Tibial artery (tissue), 4 donors: Measurements from ENCODE around the gene SDK2.

Experiments used
- DNase-seq, 2 donors: peaks; one replicate each; pipeline ENCODE4 v3.0.0-alpha.2; 2019
- H3K27ac ChIP-seq, 2 donors: fragments of 200-600 bp; sonication (generic) in 1 of 2; 1 replicate in 1 of 2; 2 replicates in 1 of 2; pipeline ENCODE4 v1.5.1; 2018 to 2019; ENCODE audit warnings: mild to moderate bottlenecking in 1 of 2
- H3K27me3 ChIP-seq, 2 donors: fragments of 200-600 bp; sonication (generic) in 1 of 2; one replicate each; pipeline versions ENCODE4 v1.5.1 to v1.6.0; 2016 to 2019
- H3K36me3 ChIP-seq, 3 donors: fragments of 200-600 bp; sonication (generic) in 2 of 3; one replicate each; pipeline ENCODE4 v1.5.1; 2016 to 2019; ENCODE audit warnings: mild to moderate bottlenecking in 2 of 3
- H3K4me1 ChIP-seq, 4 donors: fragments of 200-600 bp; sonication (generic) in 2 of 4; 1 replicate in 3 of 4; 2 replicates in 1 of 4; pipeline ENCODE4 v1.5.1; 2016 to 2019
- H3K4me3 ChIP-seq, 2 donors: fragments of 200-600 bp; sonication (generic) in 1 of 2; 1 replicate in 1 of 2; 2 replicates in 1 of 2; pipeline ENCODE4 v1.5.1; 2018 to 2019; ENCODE audit warnings: mild to moderate bottlenecking in 2 of 2
- H3K9me3 ChIP-seq, 3 donors: fragments of 200-600 bp; sonication (generic) in 1 of 3; one replicate each; pipeline ENCODE4 v1.5.1; 2016 to 2019
- intact Hi-C: fragments of 100-400 bp; cut with DNase I; formaldehyde crosslinking; loops from one replicate; pipeline ENCODE4 v1.15.0; 2023; ENCODE audit warnings: low total_unique reads
- TF ChIP-seq, protein P1 (sequence below), 2 experiments: fragments of 200-600 bp in 1 of 2; fragments of 450-650 bp in 1 of 2; IDR thresholded peaks; one replicate each; pipeline ENCODE4 v1.5.1; 2017 to 2019; ENCODE audit warnings: antibody characterized with exemption in 2 of 2, mild to moderate bottlenecking in 1 of 2, moderate library complexity in 1 of 2

SDK2 gene

DNA sequence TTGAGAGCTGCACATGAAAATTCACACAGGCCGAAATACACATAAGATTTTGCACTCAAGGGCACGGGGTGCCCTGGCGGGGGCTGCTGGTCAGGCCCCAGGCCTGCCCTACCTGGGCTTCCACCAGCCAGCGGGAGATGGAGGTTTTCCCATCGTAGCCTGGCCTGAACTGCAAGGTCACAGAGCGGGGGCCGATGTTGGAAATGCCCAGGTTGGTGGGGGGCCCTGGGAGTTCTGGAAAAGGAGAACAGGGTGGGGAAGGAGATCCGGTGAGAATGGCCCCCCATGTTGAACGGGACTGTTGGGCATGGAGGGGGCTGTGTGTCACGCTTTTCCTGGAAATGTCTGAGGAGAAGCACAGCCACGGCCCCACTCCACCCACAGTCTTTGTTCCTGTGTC lies 245.2 kb downstream of the SDK2 start:
- Histone ChIP-seq H3K27me3 (no peaks in the 10 kb centered on the region), H3K4me1 (no peaks in the 10 kb centered on the region), H3K4me3 (no peak overlapping the region), H3K9me3 (no peaks in the 10 kb centered on the region), H3K27ac (no peak overlapping the region), H3K36me3 (peaks cover 0 to 4% (median 0%) of the 10 kb centered on the region in 3 donors)
- TF ChIP-seq, protein P1, sequence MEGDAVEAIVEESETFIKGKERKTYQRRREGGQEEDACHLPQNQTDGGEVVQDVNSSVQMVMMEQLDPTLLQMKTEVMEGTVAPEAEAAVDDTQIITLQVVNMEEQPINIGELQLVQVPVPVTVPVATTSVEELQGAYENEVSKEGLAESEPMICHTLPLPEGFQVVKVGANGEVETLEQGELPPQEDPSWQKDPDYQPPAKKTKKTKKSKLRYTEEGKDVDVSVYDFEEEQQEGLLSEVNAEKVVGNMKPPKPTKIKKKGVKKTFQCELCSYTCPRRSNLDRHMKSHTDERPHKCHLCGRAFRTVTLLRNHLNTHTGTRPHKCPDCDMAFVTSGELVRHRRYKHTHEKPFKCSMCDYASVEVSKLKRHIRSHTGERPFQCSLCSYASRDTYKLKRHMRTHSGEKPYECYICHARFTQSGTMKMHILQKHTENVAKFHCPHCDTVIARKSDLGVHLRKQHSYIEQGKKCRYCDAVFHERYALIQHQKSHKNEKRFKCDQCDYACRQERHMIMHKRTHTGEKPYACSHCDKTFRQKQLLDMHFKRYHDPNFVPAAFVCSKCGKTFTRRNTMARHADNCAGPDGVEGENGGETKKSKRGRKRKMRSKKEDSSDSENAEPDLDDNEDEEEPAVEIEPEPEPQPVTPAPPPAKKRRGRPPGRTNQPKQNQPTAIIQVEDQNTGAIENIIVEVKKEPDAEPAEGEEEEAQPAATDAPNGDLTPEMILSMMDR (IDR thresholded peaks at IDR 0.05), result no peak
- DNase-seq, result no peak
- intact Hi-C loops, result no loop called here

GRCh38 chr17:73397856-73398540 lies 246.2 kb downstream of the SDK2 start:
- Histone ChIP-seq H3K27ac (no peak overlapping the region), H3K36me3 (peaks cover 0 to 4% (median 0%) of the 10 kb centered on the region in 3 donors), H3K4me1 (no peaks in the 10 kb centered on the region), H3K9me3 (no peaks in the 10 kb centered on the region), H3K27me3 (no peaks in the 10 kb centered on the region), H3K4me3 (no peak overlapping the region)
- no peak for DNase-seq
- intact Hi-C loops, result no loop called here
- TF ChIP-seq, protein P1 (IDR thresholded peaks at IDR 0.05), result no peak

GRCh38 chr17:73397278-73397826 lies 246.9 kb downstream of the SDK2 start:
- no peak overlapping the region for H3K27ac ChIP-seq
- TF ChIP-seq, protein P1 (IDR thresholded peaks at IDR 0.05), result no peak
- H3K36me3 ChIP-seq, result peaks cover 0 to 4% (median 0%) of the 10 kb centered on the region in 3 donors
- no peaks in the 10 kb centered on the region for H3K27me3 ChIP-seq
- no peaks in the 10 kb centered on the region for H3K9me3 ChIP-seq
- no peak for DNase-seq
- no peak overlapping the region for H3K4me3 ChIP-seq
- no peaks in the 10 kb centered on the region for H3K4me1 ChIP-seq
- intact Hi-C loops, result no loop called here

DNA sequence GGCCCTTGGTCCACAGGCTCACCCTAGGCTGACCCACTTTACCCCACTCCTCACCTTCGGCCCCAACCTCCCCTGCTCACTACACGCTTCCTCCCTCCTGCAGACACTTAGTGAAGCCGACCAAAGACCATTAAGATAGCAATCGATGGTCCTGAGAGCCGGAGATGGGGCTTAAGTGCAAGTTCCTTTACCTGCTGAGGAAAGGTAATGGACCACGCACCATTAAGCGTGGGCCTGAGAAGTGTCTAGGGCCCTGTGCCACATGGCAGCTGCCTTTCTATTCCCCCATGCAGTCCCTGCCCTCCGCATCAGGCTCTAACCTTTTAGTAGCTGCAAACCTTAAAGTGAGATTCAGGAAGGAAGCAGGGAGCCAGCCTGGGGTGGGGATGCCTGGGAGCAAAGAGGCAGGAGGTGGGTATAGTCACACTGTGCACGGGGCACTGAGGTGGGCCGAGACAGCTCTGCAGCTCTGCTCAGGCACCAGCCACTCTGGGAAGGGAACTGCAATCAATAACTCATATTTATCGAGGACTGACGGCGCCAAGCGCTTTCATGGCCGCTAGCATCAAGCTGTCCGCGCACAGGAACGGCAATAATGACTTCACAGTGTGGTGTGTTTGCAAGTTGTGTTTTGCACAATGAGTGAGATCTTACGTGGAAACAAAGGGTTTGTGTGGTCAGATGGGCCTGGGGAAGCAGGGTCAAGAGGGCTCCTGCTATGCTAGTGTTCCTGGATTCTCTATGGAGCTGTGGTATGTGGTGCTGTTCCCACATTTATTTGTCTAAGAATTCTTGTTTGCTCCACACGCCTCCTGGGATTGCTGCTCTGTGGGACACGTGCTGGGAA lies 247.6 kb downstream of the SDK2 start:
- TF ChIP-seq, protein P1 (IDR thresholded peaks at IDR 0.05), result no peak
- Histone ChIP-seq H3K4me3 (no peak overlapping the region), H3K36me3 (peaks cover 0 to 2% (median 0%) of the 10 kb centered on the region in 3 donors), H3K27me3 (no peaks in the 10 kb centered on the region), H3K27ac (no peak overlapping the region), H3K4me1 (no peaks in the 10 kb centered on the region), H3K9me3 (no peaks in the 10 kb centered on the region)
- no peak for DNase-seq
- intact Hi-C loops, result no loop called here

GRCh38 chr17:73394512-73395450 lies 249.5 kb downstream of the SDK2 start:
- Histone ChIP-seq H3K27ac (no peak overlapping the region), H3K27me3 (peaks cover 0 to 4% of the 10 kb centered on the region in 2 donors), H3K9me3 (no peaks in the 10 kb centered on the region), H3K4me1 (no peaks in the 10 kb centered on the region), H3K36me3 (no peaks in the 10 kb centered on the region), H3K4me3 (no peak overlapping the region)
- TF ChIP-seq, protein P1 (IDR thresholded peaks at IDR 0.05), result no peak
- intact Hi-C loops, result no loop called here
- DNase-seq, result no peak
